Subcutaneous abdominal adipose tissue (tissue), 5 donors: ENCODE data around the gene MAML2.

Experiments
- H3K27ac ChIP-seq: one replicate; pipeline ENCODE4 v1.7.0; 2013; ENCODE audit warnings: low read depth, mild to moderate bottlenecking, inconsistent platforms, low read length, moderate library complexity
- H3K27me3 ChIP-seq, 5 donors: one replicate each; pipeline ENCODE4 v1.7.0; 2013; ENCODE audit warnings: low read length in 5 of 5, inconsistent platforms in 1 of 5; ENCODE audit not compliant: control insufficient read depth in 5 of 5, insufficient read depth in 4 of 5
- H3K36me3 ChIP-seq, 5 donors: one replicate each; pipeline ENCODE4 v1.7.0; 2013; ENCODE audit warnings: low read length in 5 of 5; ENCODE audit not compliant: control insufficient read depth in 5 of 5, insufficient read depth in 5 of 5
- H3K4me1 ChIP-seq, 5 donors: one replicate each; pipeline ENCODE4 v1.7.0; 2013; ENCODE audit warnings: low read length in 5 of 5, mild to moderate bottlenecking in 3 of 5, moderate library complexity in 1 of 5; ENCODE audit not compliant: control insufficient read depth in 5 of 5, insufficient read depth in 5 of 5
- H3K4me3 ChIP-seq, 5 donors: one replicate each; pipeline ENCODE4 v1.7.0; 2013; ENCODE audit warnings: low read length in 5 of 5, low read depth in 1 of 5
- H3K9ac ChIP-seq, 5 donors: one replicate each; pipeline ENCODE4 v1.7.0; 2013; ENCODE audit warnings: low read length in 5 of 5, mild to moderate bottlenecking in 4 of 5, moderate library complexity in 3 of 5
- H3K9me3 ChIP-seq, 5 donors: one replicate each; pipeline ENCODE4 v1.7.0; 2013; ENCODE audit warnings: low read length in 5 of 5; ENCODE audit not compliant: control insufficient read depth in 5 of 5
- donor health status: healthy.
- donor health status: healthy.
- donor health status: healthy.
- donor health status: healthy.
- donor health status: healthy.

The MAML2 gene

GRCh38 chr11:96310236-96310635, 32.8 kb downstream of the MAML2 start:
- Histone ChIP-seq H3K4me1 (peaks cover 12 to 64% (median 51%) of the 10 kb centered on the region in 5 donors), H3K4me3 (no peak overlapping the region), H3K9me3 (no peaks in the 10 kb centered on the region), H3K9ac (no peak overlapping the region), H3K36me3 (no peaks in the 10 kb centered on the region), H3K27me3 (no peaks in the 10 kb centered on the region), H3K27ac (peak overlapping the region; percentile 26)

DNA sequence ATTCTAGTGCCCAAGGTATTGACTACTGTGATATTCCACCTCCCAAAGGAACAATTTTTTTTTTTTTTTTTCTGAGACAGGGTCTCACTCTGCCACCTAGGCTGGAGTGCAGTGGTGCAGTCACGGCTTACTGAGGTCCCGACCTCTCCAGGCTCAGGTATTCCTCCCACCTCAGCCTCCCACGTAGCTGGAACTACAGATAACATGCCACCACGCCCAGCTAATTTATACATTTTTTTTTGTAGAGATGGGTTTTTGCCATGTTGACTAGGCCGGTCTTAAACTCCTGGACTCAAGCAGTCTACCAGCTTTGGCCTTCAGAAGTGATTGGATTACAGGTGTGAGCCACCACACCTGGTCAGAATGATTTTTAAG, 33.4 kb downstream of the MAML2 start:
- Histone ChIP-seq H3K27me3 (no peaks in the 10 kb centered on the region), H3K27ac (no peak overlapping the region), H3K4me3 (no peak overlapping the region), H3K4me1 (peaks cover 12 to 58% (median 45%) of the 10 kb centered on the region in 5 donors), H3K36me3 (no peaks in the 10 kb centered on the region), H3K9ac (no peak overlapping the region), H3K9me3 (no peaks in the 10 kb centered on the region)

DNA sequence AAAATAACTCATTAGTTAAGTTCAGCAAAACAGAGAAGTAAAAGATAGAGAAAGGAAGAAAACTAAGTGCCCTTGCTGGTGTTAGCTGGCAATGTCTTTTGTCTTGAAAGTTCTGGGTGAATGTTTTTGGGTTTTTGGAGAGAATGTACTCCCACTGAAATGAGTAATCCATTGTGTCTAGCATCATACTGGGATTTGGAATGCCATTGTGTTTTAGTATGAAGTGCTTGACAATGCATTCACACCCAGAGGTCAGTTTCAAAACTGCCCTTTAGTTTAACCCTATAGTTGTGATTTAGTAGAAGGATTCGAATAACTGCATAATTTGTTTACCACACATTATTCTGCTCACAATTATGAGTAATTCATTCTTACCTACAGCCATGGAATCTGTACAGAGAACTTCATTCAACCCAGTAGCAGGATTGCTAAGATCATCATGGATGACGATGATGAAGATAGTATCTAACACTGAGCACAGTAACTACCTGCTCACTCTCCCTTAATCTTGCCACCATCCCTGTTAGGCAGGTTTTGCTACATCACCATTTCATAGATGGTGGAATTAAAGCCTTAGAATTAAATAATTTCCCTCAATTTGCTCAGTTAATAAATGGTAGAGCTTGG, 33.9 kb downstream of the MAML2 start:
- peaks cover 12 to 53% (median 40%) of the 10 kb centered on the region in 5 donors for H3K4me1 ChIP-seq
- no peaks in the 10 kb centered on the region for H3K36me3 ChIP-seq
- no peak overlapping the region for H3K4me3 ChIP-seq
- no peak overlapping the region for H3K9ac ChIP-seq
- peak overlapping the region; percentile 92 for H3K27ac ChIP-seq
- H3K27me3 ChIP-seq = no peaks in the 10 kb centered on the region
- no peaks in the 10 kb centered on the region for H3K9me3 ChIP-seq

DNA sequence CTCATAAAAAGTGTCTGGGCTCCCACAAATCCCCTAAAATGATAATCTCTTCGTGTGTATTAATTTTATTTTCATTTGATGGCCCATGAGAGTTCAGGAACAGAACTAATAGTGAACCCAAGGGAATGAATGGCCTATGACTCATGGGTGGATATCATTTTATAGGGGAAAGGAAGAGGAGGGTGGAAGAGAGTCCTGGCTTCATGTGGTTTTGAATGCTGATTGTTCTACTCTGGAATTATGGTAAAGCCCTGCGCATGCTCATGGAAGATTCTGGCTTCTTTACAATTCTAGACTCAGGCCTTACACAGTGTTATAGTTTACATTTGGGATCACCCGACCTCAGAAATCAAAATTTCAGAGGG, 35.2 kb downstream of the MAML2 start:
- H3K4me1 ChIP-seq = peaks cover 9 to 59% (median 45%) of the 10 kb centered on the region in 5 donors
- H3K27me3 ChIP-seq = no peaks in the 10 kb centered on the region
- H3K9ac ChIP-seq = peak overlapping the region; percentile 15 to 89 (median 65)
- H3K27ac ChIP-seq = peak overlapping the region; percentile 92
- no peaks in the 10 kb centered on the region for H3K36me3 ChIP-seq
- no peaks in the 10 kb centered on the region for H3K9me3 ChIP-seq
- peak overlapping the region in 4 of 5 donors; percentile 43 to 59 (median 49) for H3K4me3 ChIP-seq

- Histone ChIP-seq H3K4me1 (peaks cover 9 to 59% (median 51%) of the 10 kb centered on the region in 5 donors), H3K27ac (peak overlapping the region; percentile 92), H3K4me3 (peak overlapping the region; percentile 36 to 59 (median 43)), H3K27me3 (no peaks in the 10 kb centered on the region), H3K9me3 (no peaks in the 10 kb centered on the region), H3K9ac (peak overlapping the region; percentile 15 to 89 (median 72)), H3K36me3 (no peaks in the 10 kb centered on the region)
Measured at GRCh38 chr11:96306933-96307775, 35.8 kb downstream of the MAML2 start.

- H3K4me1 ChIP-seq = peaks cover 9 to 61% (median 50%) of the 10 kb centered on the region in 5 donors
- H3K9me3 ChIP-seq = no peaks in the 10 kb centered on the region
- peak overlapping the region in 3 of 5 donors; percentile 36 to 59 (median 43) for H3K4me3 ChIP-seq
- peak overlapping the region; percentile 92 for H3K27ac ChIP-seq
- no peaks in the 10 kb centered on the region for H3K27me3 ChIP-seq
- peak overlapping the region in 4 of 5 donors; percentile 23 to 73 (median 50) for H3K9ac ChIP-seq
- H3K36me3 ChIP-seq = no peaks in the 10 kb centered on the region
Measured at GRCh38 chr11:96306600-96306932, 36.4 kb downstream of the MAML2 start.

DNA sequence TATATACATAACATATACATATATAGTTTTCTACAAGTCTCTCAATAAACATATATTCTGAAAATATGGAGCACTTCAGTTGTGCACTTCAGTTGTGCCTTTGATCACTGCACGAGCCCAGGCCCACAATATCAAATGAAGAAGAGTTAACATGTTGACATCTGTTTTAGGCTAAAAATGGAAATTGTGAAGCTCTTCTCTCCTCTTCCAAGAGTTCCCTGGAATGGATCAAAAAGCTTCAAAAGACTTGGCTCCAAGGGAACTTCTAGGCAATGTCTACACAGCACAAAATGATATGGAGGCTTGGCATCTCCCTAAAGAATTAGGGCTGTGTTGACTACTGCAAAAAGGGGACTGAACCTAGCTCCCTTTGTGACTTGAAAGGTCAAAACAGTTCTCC, 36.9 kb downstream of the MAML2 start:
- Histone ChIP-seq H3K9me3 (no peaks in the 10 kb centered on the region), H3K9ac (peak overlapping the region in 3 of 5 donors; percentile 23 to 73 (median 38)), H3K27me3 (no peaks in the 10 kb centered on the region), H3K36me3 (no peaks in the 10 kb centered on the region), H3K27ac (peak overlapping the region; percentile 92), H3K4me3 (no peak overlapping the region), H3K4me1 (peaks cover 6 to 57% (median 45%) of the 10 kb centered on the region in 5 donors)

DNA sequence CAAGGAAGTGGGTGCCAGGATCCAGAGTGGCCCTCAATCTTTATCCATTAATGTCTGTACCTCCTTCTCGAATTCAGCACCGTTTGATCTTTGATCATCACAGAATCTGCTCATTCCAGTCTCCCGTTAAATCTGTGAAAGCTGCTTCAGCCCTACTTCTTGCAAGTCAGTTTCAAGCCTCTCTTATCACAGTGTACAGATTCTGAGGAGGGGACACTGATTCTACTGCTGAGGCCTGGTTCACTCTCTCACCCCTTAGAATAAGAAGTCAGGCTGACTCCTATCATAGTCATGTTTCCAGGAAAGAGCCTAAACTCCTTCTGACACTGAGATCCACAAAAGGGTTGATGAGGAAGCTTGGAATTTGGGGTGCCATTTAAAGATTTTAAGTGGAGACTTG, 39.0 kb downstream of the MAML2 start:
- Histone ChIP-seq H3K4me1 (peaks cover 6 to 60% (median 50%) of the 10 kb centered on the region in 5 donors), H3K36me3 (no peaks in the 10 kb centered on the region), H3K9ac (no peak overlapping the region), H3K27me3 (no peaks in the 10 kb centered on the region), H3K4me3 (no peak overlapping the region), H3K27ac (peak overlapping the region; percentile 68), H3K9me3 (no peaks in the 10 kb centered on the region)

GRCh38 chr11:96303064-96303463, 39.9 kb downstream of the MAML2 start:
- Histone ChIP-seq H3K4me1 (peaks cover 6 to 60% (median 46%) of the 10 kb centered on the region in 5 donors), H3K36me3 (peaks cover 0 to 4% (median 0%) of the 10 kb centered on the region in 5 donors), H3K4me3 (no peak overlapping the region), H3K9ac (no peak overlapping the region), H3K27me3 (no peaks in the 10 kb centered on the region), H3K27ac (peak overlapping the region; percentile 68), H3K9me3 (no peaks in the 10 kb centered on the region)

DNA sequence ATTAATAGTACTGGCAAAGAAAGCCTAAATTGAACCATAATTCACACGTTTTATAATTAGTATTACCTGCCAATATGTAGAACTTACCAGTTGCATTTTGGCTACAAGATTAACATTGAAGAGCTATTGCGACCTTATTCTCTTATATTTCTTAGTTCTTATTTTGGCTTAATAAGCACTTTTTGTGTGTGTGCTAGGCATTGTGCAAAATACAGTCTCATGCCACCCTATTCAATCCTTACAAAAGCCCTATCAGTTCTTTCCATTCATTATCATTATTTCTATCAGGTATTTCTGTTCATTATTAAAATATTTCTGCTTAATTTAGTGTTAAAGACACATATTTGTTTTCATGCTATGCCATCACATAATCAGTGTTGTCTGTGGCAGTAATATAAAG, 41.2 kb downstream of the MAML2 start:
- Histone ChIP-seq H3K4me3 (no peak overlapping the region), H3K27me3 (no peaks in the 10 kb centered on the region), H3K4me1 (peaks cover 2 to 49% (median 35%) of the 10 kb centered on the region in 5 donors), H3K36me3 (peaks cover 0 to 7% (median 0%) of the 10 kb centered on the region in 5 donors), H3K9ac (no peak overlapping the region), H3K27ac (no peak overlapping the region), H3K9me3 (no peaks in the 10 kb centered on the region)
